ENCODE data around the gene TENM4.

The TENM4 gene

GRCh38 chr11:79069504-79069903, 371.3 kb downstream of the TENM4 start:
- no peaks in the 10 kb centered on the region for H3K9me3 ChIP-seq (ENCODE audit: control insufficient read depth, low read length)
- H3K27ac ChIP-seq (ENCODE audit: insufficient read depth, low read depth, low read length, poor library complexity, severe bottlenecking): no peak overlapping the region
- no peak overlapping the region for H3K4me3 ChIP-seq (ENCODE audit: insufficient read depth, low read depth, low read length)
- no peaks in the 10 kb centered on the region for H3K36me3 ChIP-seq (ENCODE audit: control insufficient read depth, insufficient read depth, low read length)
- H3K27me3 ChIP-seq (ENCODE audit: control insufficient read depth, insufficient read depth, low read length, poor library complexity, severe bottlenecking): no peaks in the 10 kb centered on the region
- H3K4me1 ChIP-seq (ENCODE audit: control insufficient read depth, insufficient read depth, low read length): peaks cover 20% of the 10 kb centered on the region
- WGBS, 2 experiments: 96% methylated on average over 30 of the region's 30 CpGs

- Histone ChIP-seq H3K27ac (ENCODE audit: insufficient read depth, low read depth, low read length, poor library complexity, severe bottlenecking) (no peak overlapping the region), H3K9me3 (ENCODE audit: control insufficient read depth, low read length) (no peaks in the 10 kb centered on the region), H3K27me3 (ENCODE audit: control insufficient read depth, insufficient read depth, low read length, poor library complexity, severe bottlenecking) (no peaks in the 10 kb centered on the region), H3K36me3 (ENCODE audit: control insufficient read depth, insufficient read depth, low read length) (no peaks in the 10 kb centered on the region), H3K4me1 (ENCODE audit: control insufficient read depth, insufficient read depth, low read length) (peaks cover 19% of the 10 kb centered on the region), H3K4me3 (ENCODE audit: insufficient read depth, low read depth, low read length) (no peak overlapping the region)
- 94 to 96% methylated on average over 1 of the region's 1 CpG for WGBS, 2 experiments
These were observed 372.5 kb downstream of the TENM4 start for GRCh38 chr11:79068356-79068755.

- Histone ChIP-seq H3K4me3 (ENCODE audit: insufficient read depth, low read depth, low read length) (no peak overlapping the region), H3K27me3 (ENCODE audit: control insufficient read depth, insufficient read depth, low read length, poor library complexity, severe bottlenecking) (no peaks in the 10 kb centered on the region), H3K27ac (ENCODE audit: insufficient read depth, low read depth, low read length, poor library complexity, severe bottlenecking) (no peak overlapping the region), H3K4me1 (ENCODE audit: control insufficient read depth, insufficient read depth, low read length) (peaks cover 17% of the 10 kb centered on the region), H3K36me3 (ENCODE audit: control insufficient read depth, insufficient read depth, low read length) (no peaks in the 10 kb centered on the region), H3K9me3 (ENCODE audit: control insufficient read depth, low read length) (no peaks in the 10 kb centered on the region)
- WGBS, 2 experiments: 67 to 75% methylated on average over 6 of the region's 6 CpGs
These were observed 373.5 kb downstream of the TENM4 start for GRCh38 chr11:79067352-79067679.

- no peaks in the 10 kb centered on the region for H3K36me3 ChIP-seq (ENCODE audit: control insufficient read depth, insufficient read depth, low read length)
- H3K27ac ChIP-seq (ENCODE audit: insufficient read depth, low read depth, low read length, poor library complexity, severe bottlenecking): no peak overlapping the region
These were observed 374.1 kb downstream of the TENM4 start for GRCh38 chr11:79066456-79067351.

GRCh38 chr11:79062814-79063762, 377.7 kb downstream of the TENM4 start:
- H3K4me3 ChIP-seq (ENCODE audit: insufficient read depth, low read depth, low read length): no peak overlapping the region
- no peak overlapping the region for H3K27ac ChIP-seq (ENCODE audit: insufficient read depth, low read depth, low read length, poor library complexity, severe bottlenecking)
- no peaks in the 10 kb centered on the region for H3K9me3 ChIP-seq (ENCODE audit: control insufficient read depth, low read length)
- no peaks in the 10 kb centered on the region for H3K27me3 ChIP-seq (ENCODE audit: control insufficient read depth, insufficient read depth, low read length, poor library complexity, severe bottlenecking)
- 68 to 70% methylated on average over 16 of the region's 16 CpGs for WGBS, 2 experiments
- H3K4me1 ChIP-seq (ENCODE audit: control insufficient read depth, insufficient read depth, low read length): peaks cover 40% of the 10 kb centered on the region
- no peaks in the 10 kb centered on the region for H3K36me3 ChIP-seq (ENCODE audit: control insufficient read depth, insufficient read depth, low read length)

More at GRCh38 chr11:79066456-79067351, 374.1 kb downstream of the TENM4 start:
- Histone ChIP-seq H3K27me3 (ENCODE audit: control insufficient read depth, insufficient read depth, low read length, poor library complexity, severe bottlenecking) (no peaks in the 10 kb centered on the region), H3K4me1 (ENCODE audit: control insufficient read depth, insufficient read depth, low read length) (peaks cover 17% of the 10 kb centered on the region), H3K9me3 (ENCODE audit: control insufficient read depth, low read length) (no peaks in the 10 kb centered on the region), H3K4me3 (ENCODE audit: insufficient read depth, low read depth, low read length) (no peak overlapping the region)
- 75 to 76% methylated on average over 28 of the region's 28 CpGs for WGBS, 2 experiments

GRCh38 chr11:79060081-79060953, 380.5 kb downstream of the TENM4 start:
- 55 to 57% methylated on average over 8 to 9 of the region's 9 CpGs for WGBS, 2 experiments
- peak overlapping the region; percentile 48 for H3K27ac ChIP-seq (ENCODE audit: insufficient read depth, low read depth, low read length, poor library complexity, severe bottlenecking)
- H3K4me1 ChIP-seq (ENCODE audit: control insufficient read depth, insufficient read depth, low read length): peaks cover 29% of the 10 kb centered on the region
- no peak overlapping the region for H3K4me3 ChIP-seq (ENCODE audit: insufficient read depth, low read depth, low read length)
- H3K27me3 ChIP-seq (ENCODE audit: control insufficient read depth, insufficient read depth, low read length, poor library complexity, severe bottlenecking): no peaks in the 10 kb centered on the region
- H3K36me3 ChIP-seq (ENCODE audit: control insufficient read depth, insufficient read depth, low read length): no peaks in the 10 kb centered on the region
- H3K9me3 ChIP-seq (ENCODE audit: control insufficient read depth, low read length): no peaks in the 10 kb centered on the region

GRCh38 chr11:79059141-79059540, 381.7 kb downstream of the TENM4 start:
- 95 to 96% methylated on average over 4 of the region's 4 CpGs for WGBS, 2 experiments
- H3K9me3 ChIP-seq (ENCODE audit: control insufficient read depth, low read length): no peaks in the 10 kb centered on the region
- H3K4me3 ChIP-seq (ENCODE audit: insufficient read depth, low read depth, low read length): no peak overlapping the region
- no peak overlapping the region for H3K27ac ChIP-seq (ENCODE audit: insufficient read depth, low read depth, low read length, poor library complexity, severe bottlenecking)
- peaks cover 29% of the 10 kb centered on the region for H3K4me1 ChIP-seq (ENCODE audit: control insufficient read depth, insufficient read depth, low read length)
- no peaks in the 10 kb centered on the region for H3K27me3 ChIP-seq (ENCODE audit: control insufficient read depth, insufficient read depth, low read length, poor library complexity, severe bottlenecking)
- H3K36me3 ChIP-seq (ENCODE audit: control insufficient read depth, insufficient read depth, low read length): no peaks in the 10 kb centered on the region

- Histone ChIP-seq H3K4me1 (ENCODE audit: control insufficient read depth, insufficient read depth, low read length) (peaks cover 21% of the 10 kb centered on the region), H3K27me3 (ENCODE audit: control insufficient read depth, insufficient read depth, low read length, poor library complexity, severe bottlenecking) (no peaks in the 10 kb centered on the region), H3K36me3 (ENCODE audit: control insufficient read depth, insufficient read depth, low read length) (no peaks in the 10 kb centered on the region), H3K4me3 (ENCODE audit: insufficient read depth, low read depth, low read length) (no peak overlapping the region), H3K9me3 (ENCODE audit: control insufficient read depth, low read length) (no peaks in the 10 kb centered on the region), H3K27ac (ENCODE audit: insufficient read depth, low read depth, low read length, poor library complexity, severe bottlenecking) (no peak overlapping the region)
- WGBS, 2 experiments: 85 to 87% methylated on average over 8 of the region's 8 CpGs
These were observed 384.8 kb downstream of the TENM4 start for GRCh38 chr11:79055856-79056631.

- Histone ChIP-seq H3K4me1 (ENCODE audit: control insufficient read depth, insufficient read depth, low read length) (peaks cover 7% of the 10 kb centered on the region), H3K36me3 (ENCODE audit: control insufficient read depth, insufficient read depth, low read length) (no peaks in the 10 kb centered on the region), H3K9me3 (ENCODE audit: control insufficient read depth, low read length) (no peaks in the 10 kb centered on the region), H3K4me3 (ENCODE audit: insufficient read depth, low read depth, low read length) (no peak overlapping the region), H3K27ac (ENCODE audit: insufficient read depth, low read depth, low read length, poor library complexity, severe bottlenecking) (no peak overlapping the region), H3K27me3 (ENCODE audit: control insufficient read depth, insufficient read depth, low read length, poor library complexity, severe bottlenecking) (no peaks in the 10 kb centered on the region)
- WGBS, 2 experiments: 91 to 96% methylated on average over 3 of the region's 3 CpGs
These were observed 386.2 kb downstream of the TENM4 start for GRCh38 chr11:79054636-79055035.

Data from ectodermal cell (in vitro differentiated cells).